SH-SY5Y (cell line): ENCODE measurements around the gene HDAC9.

ENCODE experiments used
- GATA2 ChIP-seq: IDR thresholded peaks from 2 replicates; pipeline ENCODE4 v1.6.1; 2011; ENCODE audit warnings: mild to moderate bottlenecking, low read depth, low read length
- GATA3 ChIP-seq: IDR thresholded peaks from 2 replicates; pipeline ENCODE4 v1.6.1; 2011; ENCODE audit warnings: low read depth, mild to moderate bottlenecking, low read length, moderate library complexity

DNA sequence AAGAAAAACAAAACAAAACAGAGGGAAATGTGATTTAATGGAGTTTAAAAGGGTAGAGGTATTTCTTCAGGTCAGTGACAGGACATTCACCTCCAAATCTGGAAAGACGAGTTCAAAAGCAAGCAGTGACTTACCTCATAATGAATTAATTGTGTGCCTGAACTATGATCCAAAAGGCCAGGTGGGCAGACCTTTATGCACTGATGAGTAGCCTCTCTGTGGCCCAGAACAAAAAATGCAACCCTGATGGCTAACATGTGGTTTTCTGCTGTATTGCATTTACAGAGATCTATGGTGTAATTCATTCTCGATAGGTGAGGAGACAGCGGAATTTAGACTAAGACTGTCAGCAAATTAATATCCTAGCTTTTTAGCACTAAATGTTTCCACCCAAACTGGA lies 142.0 kb downstream of the HDAC9 start:
- TF ChIP-seq GATA2, result no peak
- TF ChIP-seq GATA3, result no peak
